Neural progenitor cell (in vitro differentiated cells): Measurements from ENCODE around the gene DCUN1D1.

Experiments
- EZH2 ChIP-seq: fragments of 200-600 bp; sonication (generic); IDR thresholded peaks from 2 replicates; pipeline ENCODE4 v1.6.1; 2017; ENCODE audit warnings: antibody characterized with exemption, mild to moderate bottlenecking, moderate library complexity
- TF ChIP-seq, protein P1 (sequence below): fragments of 200-600 bp; sonication (generic); IDR thresholded peaks from 2 replicates; pipeline ENCODE4 v1.5.1; 2017; ENCODE audit warnings: antibody characterized with exemption, mild to moderate bottlenecking

- TF ChIP-seq, protein P1, sequence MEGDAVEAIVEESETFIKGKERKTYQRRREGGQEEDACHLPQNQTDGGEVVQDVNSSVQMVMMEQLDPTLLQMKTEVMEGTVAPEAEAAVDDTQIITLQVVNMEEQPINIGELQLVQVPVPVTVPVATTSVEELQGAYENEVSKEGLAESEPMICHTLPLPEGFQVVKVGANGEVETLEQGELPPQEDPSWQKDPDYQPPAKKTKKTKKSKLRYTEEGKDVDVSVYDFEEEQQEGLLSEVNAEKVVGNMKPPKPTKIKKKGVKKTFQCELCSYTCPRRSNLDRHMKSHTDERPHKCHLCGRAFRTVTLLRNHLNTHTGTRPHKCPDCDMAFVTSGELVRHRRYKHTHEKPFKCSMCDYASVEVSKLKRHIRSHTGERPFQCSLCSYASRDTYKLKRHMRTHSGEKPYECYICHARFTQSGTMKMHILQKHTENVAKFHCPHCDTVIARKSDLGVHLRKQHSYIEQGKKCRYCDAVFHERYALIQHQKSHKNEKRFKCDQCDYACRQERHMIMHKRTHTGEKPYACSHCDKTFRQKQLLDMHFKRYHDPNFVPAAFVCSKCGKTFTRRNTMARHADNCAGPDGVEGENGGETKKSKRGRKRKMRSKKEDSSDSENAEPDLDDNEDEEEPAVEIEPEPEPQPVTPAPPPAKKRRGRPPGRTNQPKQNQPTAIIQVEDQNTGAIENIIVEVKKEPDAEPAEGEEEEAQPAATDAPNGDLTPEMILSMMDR, result no peak
- TF ChIP-seq EZH2, result no peak
Measured at GRCh38 chr3:182917134-182917533, 63.2 kb downstream of the DCUN1D1 start.
